Stimulated activated CD4-positive, alpha-beta T cell treated with anti-CD3 and anti-CD28 coated beads, Interleukin-15, amount 100 ng/mL, for 48 hours (primary cell): Measurements from ENCODE around the gene CCDC18.
A peak's percentile ranks its signal among the peaks of the same experiment; 100 is the strongest.
"Not testable (repeated sequence)": the region's sequence is repeated elsewhere in the genome, so short reads cannot be mapped to it uniquely, and the experiment has no call there.

ENCODE experiments used
- DNase-seq, 2 donors: peaks; one replicate each; pipeline ENCODE4 v3.0.0-alpha.2; 2020; ENCODE audit warnings: low read depth in 2 of 2

CCDC18 gene

GRCh38 chr1:93243233-93243632, 62.7 kb downstream of the CCDC18 start:
- not testable (repeated sequence) for DNase-seq

- DNase-seq, result no peak
Measured at GRCh38 chr1:93244298-93245069, 64.0 kb downstream of the CCDC18 start.

GRCh38 chr1:93251966-93252365, 71.4 kb downstream of the CCDC18 start:
- no peak for DNase-seq

- no peak for DNase-seq
Measured at GRCh38 chr1:93252598-93252997, 72.1 kb downstream of the CCDC18 start.

GRCh38 chr1:93253516-93253915, 73.0 kb downstream of the CCDC18 start:
- no peak for DNase-seq

- no peak for DNase-seq
Measured at GRCh38 chr1:93255222-93256079, 74.9 kb downstream of the CCDC18 start.

GRCh38 chr1:93256433-93256832, 75.9 kb downstream of the CCDC18 start:
- no peak for DNase-seq

GRCh38 chr1:93257889-93258288, 77.4 kb downstream of the CCDC18 start:
- no peak for DNase-seq

- DNase-seq, result not testable (repeated sequence)
Measured at GRCh38 chr1:93260726-93261125, 80.2 kb downstream of the CCDC18 start.

GRCh38 chr1:93262645-93263044, 82.1 kb downstream of the CCDC18 start:
- DNase-seq, result no peak

GRCh38 chr1:93268888-93269287, 88.4 kb downstream of the CCDC18 start:
- DNase-seq, result not testable (repeated sequence)

- not testable (repeated sequence) for DNase-seq
Measured at GRCh38 chr1:93275262-93275633, 94.7 kb downstream of the CCDC18 start.

- no peak for DNase-seq
Measured at GRCh38 chr1:93275634-93276295, 95.2 kb downstream of the CCDC18 start.

GRCh38 chr1:93277530-93277929, 97.0 kb downstream of the CCDC18 start:
- not testable (repeated sequence) for DNase-seq

GRCh38 chr1:93283496-93283895, 103.0 kb downstream of the CCDC18 start:
- no peak for DNase-seq

- no peak for DNase-seq
Measured at GRCh38 chr1:93288558-93288957, 108.0 kb downstream of the CCDC18 start.

GRCh38 chr1:93296555-93297154, 116.1 kb downstream of the CCDC18 start:
- DNase-seq, result no peak

- DNase-seq, result no peak
Measured at GRCh38 chr1:93301131-93301530, 120.6 kb downstream of the CCDC18 start.

- DNase-seq, result no peak
Measured at GRCh38 chr1:93302078-93302477, 121.6 kb downstream of the CCDC18 start.

GRCh38 chr1:93304716-93305138, 124.2 kb downstream of the CCDC18 start:
- peak in 1 of 2 donors; percentile 17 for DNase-seq

GRCh38 chr1:93306920-93307319, 126.4 kb downstream of the CCDC18 start:
- no peak for DNase-seq

- no peak for DNase-seq
Measured at GRCh38 chr1:93313026-93313425, 132.5 kb downstream of the CCDC18 start.
